DOHH2 (cell line): Measurements from ENCODE around the gene VSIG8.

ENCODE experiments used
- CTCF ChIP-seq: fragments of 200-600 bp; sonication (generic); IDR thresholded peaks from one replicate; pipeline ENCODE4 v1.5.1; 2014; ENCODE audit warnings: antibody characterized with exemption, mild to moderate bottlenecking, low read depth, low read length; ENCODE audit not compliant: poor library complexity, severe bottlenecking
- EZH2phosphoT487 ChIP-seq: fragments of 200-600 bp; sonication (generic); IDR thresholded peaks from 2 replicates; pipeline ENCODE4 v1.6.1; 2017; ENCODE audit warnings: borderline replicate concordance, mild to moderate bottlenecking, antibody characterized with exemption, low read length, moderate library complexity, mixed read lengths

GRCh38 chr1:159861218-159861617, 1.2 kb downstream of the VSIG8 start:
- TF ChIP-seq CTCF = no peak
- TF ChIP-seq EZH2phosphoT487 = no peak
